HepG2 (cell line): ENCODE results near the gene AAMP. TPM values are rescaled to one million over a fixed set of nuclear protein-coding genes. Genes with fewer than 3 reads are reported as not detected.
A peak's percentile ranks its signal among the peaks of the same experiment; 100 is the strongest.

Experiments used
- ARID5B ChIP-seq: IDR thresholded peaks from 2 replicates; pipeline ENCODE4 v1.4.0; 2020; ENCODE audit warnings: mild to moderate bottlenecking, missing genetic modification reagents
- BCL6 ChIP-seq: IDR thresholded peaks from 2 replicates; pipeline ENCODE4 v1.6.1; 2016; ENCODE audit warnings: missing genetic modification reagents, missing compliant biosample characterization
- BRD4 ChIP-seq: sonication (generic); formaldehyde crosslinking; IDR thresholded peaks from 2 replicates; pipeline ENCODE4 v1.4.0; 2020; ENCODE audit warnings: missing genetic modification reagents
- CAMTA2 ChIP-seq: sonication (generic); formaldehyde crosslinking; IDR thresholded peaks from 2 replicates; pipeline ENCODE4 v1.4.0; 2020; ENCODE audit warnings: mild to moderate bottlenecking, missing genetic modification reagents, borderline replicate concordance
- ELF3 ChIP-seq: IDR thresholded peaks from 2 replicates; pipeline ENCODE4 v1.6.1; 2016; ENCODE audit warnings: missing genetic modification reagents, missing compliant biosample characterization
- KDM1A ChIP-seq: IDR thresholded peaks from 2 replicates; pipeline ENCODE4 v1.6.1; 2016; ENCODE audit warnings: missing compliant biosample characterization
- NCOA2 ChIP-seq: sonication (generic); formaldehyde crosslinking; IDR thresholded peaks from 2 replicates; pipeline ENCODE4 v1.8.0; 2022; ENCODE audit warnings: inconsistent platforms
- PPARG ChIP-seq: conservative IDR thresholded peaks from 2 replicates; pipeline ENCODE4 v1.6.1; 2016; ENCODE audit warnings: missing biosample characterization, missing genetic modification reagents
- ZNF329 ChIP-seq: sonication (generic); formaldehyde crosslinking; IDR thresholded peaks from 2 replicates; pipeline ENCODE4 v1.9.0; 2021; ENCODE audit warnings: low read depth, mild to moderate bottlenecking, missing genetic modification reagents
- ZNF605 ChIP-seq: sonication (generic); formaldehyde crosslinking; IDR thresholded peaks from 2 replicates; pipeline ENCODE4 v1.8.0; 2022; ENCODE audit warnings: mild to moderate bottlenecking, missing genetic modification reagents
- polyA plus RNA-seq, 8 experiments: library from polyadenylated mRNA; depleted of rRNA in 3 of 8; stranded (reverse) in 7 of 8; unstranded in 1 of 8; fragments of >200 nt; fragmentation: Illumina TruSeq in 4 of 8; extraction: Trizol in 4 of 8; gene quantifications; 2 replicates each; pipeline versions ENCODE4 v1.2.1 to v1.2.3, GENCODE V29; 2011 to 2016; ENCODE audit warnings: low read depth in 4 of 8, missing spikeins in 1 of 8, mixed read lengths in 1 of 8; ENCODE audit not compliant: insufficient read depth in 1 of 8
- total RNA-seq, 5 experiments: library from RNA; depleted of rRNA; stranded (reverse); fragments of >200 nt; fragmentation: Illumina TruSeq; extraction: Trizol; gene quantifications; 2 replicates each; pipeline ENCODE4 v1.2.3, GENCODE V29; 2016; ENCODE audit warnings: low read depth in 1 of 5
- TF ChIP-seq, protein P1 (sequence below): sonication (generic); formaldehyde crosslinking; IDR thresholded peaks from 2 replicates; pipeline ENCODE4 v1.5.0; 2020; ENCODE audit warnings: missing genetic modification reagents, mild to moderate bottlenecking, borderline replicate concordance
- TF ChIP-seq, protein P2 (sequence below): IDR thresholded peaks from 2 replicates; pipeline ENCODE4 v1.6.1; 2016; ENCODE audit warnings: missing genetic modification reagents, missing compliant biosample characterization
- TF ChIP-seq, protein P3 (sequence below): sonication (generic); formaldehyde crosslinking; IDR thresholded peaks from 2 replicates; pipeline ENCODE4 v1.5.1; 2020; ENCODE audit warnings: missing genetic modification reagents, mild to moderate bottlenecking, borderline replicate concordance
- TF ChIP-seq, protein P4 (sequence below): sonication (generic); formaldehyde crosslinking; IDR thresholded peaks from 2 replicates; pipeline ENCODE4 v1.4.0; 2020; ENCODE audit warnings: missing genetic modification reagents, borderline replicate concordance
- TF ChIP-seq, protein P5 (sequence below): sonication (generic); formaldehyde crosslinking; IDR thresholded peaks from 2 replicates; pipeline ENCODE4 v1.4.0; 2020; ENCODE audit warnings: mild to moderate bottlenecking, missing genetic modification reagents

The AAMP gene
- total and polyA plus RNA-seq, 2 of the 13 experiments (the other 11 are each of a cell fraction or from before 2014, with no cell fraction given): 110 to 186 TPM

DNA sequence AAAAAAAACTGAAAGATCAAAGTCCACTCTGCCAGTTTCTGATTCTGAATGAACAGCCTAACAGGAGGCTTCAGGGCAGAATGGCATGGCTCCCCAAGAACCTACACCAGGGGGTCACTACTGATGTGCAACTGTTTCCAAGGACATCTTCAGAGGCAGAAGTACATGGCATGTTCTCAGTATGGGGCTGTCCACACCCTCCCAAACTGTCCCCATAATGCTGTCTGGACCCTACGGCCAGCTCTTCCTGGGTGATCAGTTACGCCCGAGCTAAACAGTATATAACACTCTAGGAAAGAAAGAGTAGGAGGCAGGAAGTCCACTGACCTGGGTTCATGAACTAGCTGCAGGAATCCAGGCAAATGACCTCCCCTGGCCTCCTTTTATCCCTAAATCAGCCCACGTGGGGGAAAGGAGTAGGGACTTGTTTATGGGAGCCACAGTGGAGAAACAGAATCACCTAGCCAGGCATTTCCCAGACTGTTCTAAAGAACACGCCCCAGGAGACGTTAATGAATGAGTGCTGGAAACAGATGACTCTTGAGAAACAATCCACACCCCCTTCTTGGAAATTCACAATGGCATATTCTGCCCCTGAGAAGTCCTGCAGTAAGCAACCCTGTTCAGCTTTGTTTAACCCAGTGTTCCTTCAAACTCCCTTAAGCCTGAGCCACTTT, 19.8 kb upstream of the AAMP start (continued):
- no peak; the same call in 1 of the 2 replicates for TF ChIP-seq ARID5B (CRISPR knock-in tag)
- TF ChIP-seq, protein P1, sequence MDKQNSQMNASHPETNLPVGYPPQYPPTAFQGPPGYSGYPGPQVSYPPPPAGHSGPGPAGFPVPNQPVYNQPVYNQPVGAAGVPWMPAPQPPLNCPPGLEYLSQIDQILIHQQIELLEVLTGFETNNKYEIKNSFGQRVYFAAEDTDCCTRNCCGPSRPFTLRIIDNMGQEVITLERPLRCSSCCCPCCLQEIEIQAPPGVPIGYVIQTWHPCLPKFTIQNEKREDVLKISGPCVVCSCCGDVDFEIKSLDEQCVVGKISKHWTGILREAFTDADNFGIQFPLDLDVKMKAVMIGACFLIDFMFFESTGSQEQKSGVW (CRISPR knock-in tag): no peak
- TF ChIP-seq, protein P2, sequence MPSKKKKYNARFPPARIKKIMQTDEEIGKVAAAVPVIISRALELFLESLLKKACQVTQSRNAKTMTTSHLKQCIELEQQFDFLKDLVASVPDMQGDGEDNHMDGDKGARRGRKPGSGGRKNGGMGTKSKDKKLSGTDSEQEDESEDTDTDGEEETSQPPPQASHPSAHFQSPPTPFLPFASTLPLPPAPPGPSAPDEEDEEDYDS (CRISPR knock-in tag): peak; percentile 51; the same call in 1 of the 2 replicates
- TF ChIP-seq ELF3 (CRISPR knock-in tag): peak; percentile 65
- TF ChIP-seq, protein P3, sequence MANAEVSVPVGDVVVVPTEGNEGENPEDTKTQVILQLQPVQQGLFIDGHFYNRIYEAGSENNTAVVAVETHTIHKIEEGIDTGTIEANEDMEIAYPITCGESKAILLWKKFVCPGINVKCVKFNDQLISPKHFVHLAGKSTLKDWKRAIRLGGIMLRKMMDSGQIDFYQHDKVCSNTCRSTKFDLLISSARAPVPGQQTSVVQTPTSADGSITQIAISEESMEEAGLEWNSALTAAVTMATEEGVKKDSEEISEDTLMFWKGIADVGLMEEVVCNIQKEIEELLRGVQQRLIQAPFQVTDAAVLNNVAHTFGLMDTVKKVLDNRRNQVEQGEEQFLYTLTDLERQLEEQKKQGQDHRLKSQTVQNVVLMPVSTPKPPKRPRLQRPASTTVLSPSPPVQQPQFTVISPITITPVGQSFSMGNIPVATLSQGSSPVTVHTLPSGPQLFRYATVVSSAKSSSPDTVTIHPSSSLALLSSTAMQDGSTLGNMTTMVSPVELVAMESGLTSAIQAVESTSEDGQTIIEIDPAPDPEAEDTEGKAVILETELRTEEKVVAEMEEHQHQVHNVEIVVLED (CRISPR knock-in tag): peak; percentile 47; the same call in 1 of the 2 replicates
- TF ChIP-seq BRD4: peak; percentile 64; the same call in 1 of the 2 replicates
- TF ChIP-seq ZNF329: no peak
- TF ChIP-seq, protein P4, sequence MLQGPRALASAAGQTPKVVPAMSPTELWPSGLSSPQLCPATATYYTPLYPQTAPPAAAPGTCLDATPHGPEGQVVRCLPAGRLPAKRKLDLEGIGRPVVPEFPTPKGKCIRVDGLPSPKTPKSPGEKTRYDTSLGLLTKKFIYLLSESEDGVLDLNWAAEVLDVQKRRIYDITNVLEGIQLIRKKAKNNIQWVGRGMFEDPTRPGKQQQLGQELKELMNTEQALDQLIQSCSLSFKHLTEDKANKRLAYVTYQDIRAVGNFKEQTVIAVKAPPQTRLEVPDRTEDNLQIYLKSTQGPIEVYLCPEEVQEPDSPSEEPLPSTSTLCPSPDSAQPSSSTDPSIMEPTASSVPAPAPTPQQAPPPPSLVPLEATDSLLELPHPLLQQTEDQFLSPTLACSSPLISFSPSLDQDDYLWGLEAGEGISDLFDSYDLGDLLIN (CRISPR knock-in tag): 0 out of 2 replicates have a peak, but pooled peaks have one; percentile 87
- TF ChIP-seq, protein P5, sequence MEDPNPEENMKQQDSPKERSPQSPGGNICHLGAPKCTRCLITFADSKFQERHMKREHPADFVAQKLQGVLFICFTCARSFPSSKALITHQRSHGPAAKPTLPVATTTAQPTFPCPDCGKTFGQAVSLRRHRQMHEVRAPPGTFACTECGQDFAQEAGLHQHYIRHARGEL (CRISPR knock-in tag): no peak
- no peak for TF ChIP-seq CAMTA2 (CRISPR knock-in tag)
- TF ChIP-seq NCOA2 (CRISPR knock-in tag): no peak
- TF ChIP-seq PPARG (CRISPR knock-in tag): no peak
- no peak for TF ChIP-seq KDM1A (CRISPR knock-in tag)
- TF ChIP-seq BCL6: peak; percentile 81
- peak; percentile 34 for TF ChIP-seq ZNF605 (CRISPR knock-in tag)
